ENCODE data around the gene SPACDR. TPM values are rescaled to one million over a fixed set of nuclear protein-coding genes. Genes with fewer than 3 reads are reported as not detected.

Gene SPACDR
- polyA plus RNA-seq, 1 donor (not counting 4 experiments of a cell fraction or from before 2014, with no cell fraction given), result 0.37 TPM

DNA sequence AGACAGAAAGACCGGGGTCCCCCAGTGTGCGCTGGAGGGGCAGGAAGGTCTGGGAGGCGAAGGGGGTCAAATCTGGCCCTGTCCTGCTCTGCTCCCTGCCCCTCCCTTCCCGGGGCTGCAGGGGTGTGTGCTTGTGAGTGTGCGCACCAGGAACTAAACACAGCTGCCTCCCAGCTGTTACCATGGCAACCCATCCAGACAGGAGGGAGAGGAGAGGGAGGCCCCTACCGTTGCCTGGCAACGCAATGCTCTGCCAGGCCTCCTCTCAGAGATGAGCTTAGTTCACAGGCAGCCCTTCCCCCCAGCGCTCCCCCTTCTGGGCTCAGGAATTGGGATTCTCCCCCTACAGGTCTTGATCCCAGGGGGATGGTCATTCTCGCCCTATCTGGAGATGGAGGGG lies 25.8 kb upstream of the SPACDR start:
- FAIRE-seq (no peak), DNase-seq (ENCODE audit: low read depth, low spot score) (no peak)
- H3K9me3 ChIP-seq (ENCODE audit: control insufficient read depth, low read depth, low read length), result no peaks in the 10 kb centered on the region
- H3K4me1 ChIP-seq (ENCODE audit: control insufficient read depth, extremely low read depth, insufficient read depth, low read length), result peaks cover 12% of the 10 kb centered on the region
- no peak overlapping the region for H3K27ac ChIP-seq (ENCODE audit: control insufficient read depth, insufficient read depth, low read length)
- no peaks in the 10 kb centered on the region for H3K36me3 ChIP-seq (ENCODE audit: control insufficient read depth in 2 of 2, extremely low read depth in 1 of 2, insufficient read depth in 2 of 2, low read length in 2 of 2)
- H4K20me1 ChIP-seq (ENCODE audit: control insufficient read depth, extremely low read depth, insufficient read depth, low read length), result no peaks in the 10 kb centered on the region
- H3K27me3 ChIP-seq (ENCODE audit: control insufficient read depth, extremely low read depth, insufficient read depth, low read length), result no peaks in the 10 kb centered on the region
- H3K9me1 ChIP-seq (ENCODE audit: control insufficient read depth, extremely low read depth, insufficient read depth, low read length), result no peaks in the 10 kb centered on the region
- dilution Hi-C loops (cut with MboI; ENCODE audit: extremely low pct_ligation_motif_present, low sequenced_read_pairs), result no loop called here
- H3K4me2 ChIP-seq (ENCODE audit: control insufficient read depth, extremely low read depth, insufficient read depth, low read depth, low read length), result no peak overlapping the region
- no peak overlapping the region for H3K4me3 ChIP-seq (ENCODE audit: control insufficient read depth in 2 of 3, extremely low read depth in 1 of 3, insufficient read depth in 2 of 3, low read depth in 1 of 3, low read length in 3 of 3)
- no peak overlapping the region for H3K9ac ChIP-seq (ENCODE audit: control insufficient read depth, extremely low read depth, insufficient read depth, low read length)
- H3K79me2 ChIP-seq (ENCODE audit: control insufficient read depth, insufficient read depth, low read length), result no peaks in the 10 kb centered on the region
- no peak overlapping the region for H2AFZ ChIP-seq (ENCODE audit: control insufficient read depth, low read length)
- no peak for TF ChIP-seq EZH2 (IDR thresholded peaks at IDR 0.05; ENCODE audit: low read length)
- TF ChIP-seq, protein P1, sequence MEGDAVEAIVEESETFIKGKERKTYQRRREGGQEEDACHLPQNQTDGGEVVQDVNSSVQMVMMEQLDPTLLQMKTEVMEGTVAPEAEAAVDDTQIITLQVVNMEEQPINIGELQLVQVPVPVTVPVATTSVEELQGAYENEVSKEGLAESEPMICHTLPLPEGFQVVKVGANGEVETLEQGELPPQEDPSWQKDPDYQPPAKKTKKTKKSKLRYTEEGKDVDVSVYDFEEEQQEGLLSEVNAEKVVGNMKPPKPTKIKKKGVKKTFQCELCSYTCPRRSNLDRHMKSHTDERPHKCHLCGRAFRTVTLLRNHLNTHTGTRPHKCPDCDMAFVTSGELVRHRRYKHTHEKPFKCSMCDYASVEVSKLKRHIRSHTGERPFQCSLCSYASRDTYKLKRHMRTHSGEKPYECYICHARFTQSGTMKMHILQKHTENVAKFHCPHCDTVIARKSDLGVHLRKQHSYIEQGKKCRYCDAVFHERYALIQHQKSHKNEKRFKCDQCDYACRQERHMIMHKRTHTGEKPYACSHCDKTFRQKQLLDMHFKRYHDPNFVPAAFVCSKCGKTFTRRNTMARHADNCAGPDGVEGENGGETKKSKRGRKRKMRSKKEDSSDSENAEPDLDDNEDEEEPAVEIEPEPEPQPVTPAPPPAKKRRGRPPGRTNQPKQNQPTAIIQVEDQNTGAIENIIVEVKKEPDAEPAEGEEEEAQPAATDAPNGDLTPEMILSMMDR (optimal IDR thresholded peaks at IDR 0.05 in 1 of 3, IDR thresholded peaks at IDR 0.05 in 1 of 3, conservative IDR thresholded peaks at IDR 0.05 in 1 of 3; ENCODE audit: extremely low read depth in 1 of 3, insufficient read depth in 2 of 3, low read length in 3 of 3), result no peak

- FAIRE-seq, result no peak
Measured at GRCh38 chr7:100489121-100489520, 25.1 kb upstream of the SPACDR start.

More at GRCh38 chr7:100489121-100489520, 25.1 kb upstream of the SPACDR start:
- Histone ChIP-seq H3K4me1 (ENCODE audit: control insufficient read depth, extremely low read depth, insufficient read depth, low read length) (peaks cover 12% of the 10 kb centered on the region), H3K4me3 (ENCODE audit: control insufficient read depth in 2 of 3, extremely low read depth in 1 of 3, insufficient read depth in 2 of 3, low read depth in 1 of 3, low read length in 3 of 3) (no peak overlapping the region), H3K9me3 (ENCODE audit: control insufficient read depth, low read depth, low read length) (no peaks in the 10 kb centered on the region), H3K9ac (ENCODE audit: control insufficient read depth, extremely low read depth, insufficient read depth, low read length) (no peak overlapping the region), H3K4me2 (ENCODE audit: control insufficient read depth, extremely low read depth, insufficient read depth, low read depth, low read length) (no peak overlapping the region), H4K20me1 (ENCODE audit: control insufficient read depth, extremely low read depth, insufficient read depth, low read length) (no peaks in the 10 kb centered on the region), H3K36me3 (ENCODE audit: control insufficient read depth in 2 of 2, extremely low read depth in 1 of 2, insufficient read depth in 2 of 2, low read length in 2 of 2) (no peaks in the 10 kb centered on the region), H3K79me2 (ENCODE audit: control insufficient read depth, insufficient read depth, low read length) (no peaks in the 10 kb centered on the region), H3K27ac (ENCODE audit: control insufficient read depth, insufficient read depth, low read length) (no peak overlapping the region), H2AFZ (ENCODE audit: control insufficient read depth, low read length) (no peak overlapping the region), H3K27me3 (ENCODE audit: control insufficient read depth, extremely low read depth, insufficient read depth, low read length) (no peaks in the 10 kb centered on the region), H3K9me1 (ENCODE audit: control insufficient read depth, extremely low read depth, insufficient read depth, low read length) (no peaks in the 10 kb centered on the region)
- TF ChIP-seq EZH2 (IDR thresholded peaks at IDR 0.05; ENCODE audit: low read length), result no peak
- no peak for DNase-seq (ENCODE audit: low read depth, low spot score)
- dilution Hi-C loops (cut with MboI; ENCODE audit: extremely low pct_ligation_motif_present, low sequenced_read_pairs), result no loop called here

All from keratinocyte (primary cell).